ENCODE data around the gene VAC14.
A peak's percentile ranks its signal among the peaks of the same experiment; 100 is the strongest.
"Not testable (repeated sequence)": the region's sequence is repeated elsewhere in the genome, so short reads cannot be mapped to it uniquely, and the experiment has no call there.

VAC14 gene

GRCh38 chr16:70658921-70659320, 142.0 kb downstream of the VAC14 start:
- no peak for DNase-seq

- no peak for DNase-seq
These were observed 143.0 kb downstream of the VAC14 start for GRCh38 chr16:70657956-70658355.

GRCh38 chr16:70656712-70657263, 144.2 kb downstream of the VAC14 start:
- DNase-seq, result no peak

DNA sequence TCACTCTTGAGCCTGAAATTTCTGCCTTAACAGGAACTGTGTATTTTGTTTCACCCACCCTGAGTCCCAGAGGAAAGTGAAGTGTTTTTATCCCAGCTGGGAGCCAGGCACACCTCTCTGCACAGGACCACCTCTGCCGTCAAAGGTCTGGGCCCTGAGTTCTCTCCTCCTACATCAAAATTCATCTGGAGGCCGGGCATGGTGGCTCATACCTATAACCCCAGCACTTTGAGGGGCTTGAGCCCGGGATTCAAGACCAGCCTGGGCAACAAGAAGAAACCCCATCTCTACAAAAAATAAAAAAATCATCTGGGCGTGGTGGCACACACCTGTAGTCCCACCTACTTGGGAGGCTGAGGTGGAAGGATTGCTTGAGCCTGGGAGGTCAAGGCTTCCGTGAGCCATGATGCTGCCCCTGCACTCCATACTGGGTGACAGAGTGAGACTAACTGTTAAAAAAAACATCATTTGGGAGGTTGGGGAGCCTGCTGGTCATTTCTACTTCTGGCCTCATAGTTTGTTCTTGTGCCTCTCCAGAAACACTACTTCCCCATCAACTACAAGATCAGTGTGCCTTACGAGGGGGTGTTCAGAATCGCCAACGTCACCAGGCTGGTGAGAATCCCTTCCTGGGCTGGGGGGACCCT, 144.8 kb downstream of the VAC14 start:
- no peak for DNase-seq

GRCh38 chr16:70653809-70654771, 146.9 kb downstream of the VAC14 start:
- peak; percentile 66 for DNase-seq

- DNase-seq, result no peak
These were observed 147.6 kb downstream of the VAC14 start for GRCh38 chr16:70653406-70653805.

DNA sequence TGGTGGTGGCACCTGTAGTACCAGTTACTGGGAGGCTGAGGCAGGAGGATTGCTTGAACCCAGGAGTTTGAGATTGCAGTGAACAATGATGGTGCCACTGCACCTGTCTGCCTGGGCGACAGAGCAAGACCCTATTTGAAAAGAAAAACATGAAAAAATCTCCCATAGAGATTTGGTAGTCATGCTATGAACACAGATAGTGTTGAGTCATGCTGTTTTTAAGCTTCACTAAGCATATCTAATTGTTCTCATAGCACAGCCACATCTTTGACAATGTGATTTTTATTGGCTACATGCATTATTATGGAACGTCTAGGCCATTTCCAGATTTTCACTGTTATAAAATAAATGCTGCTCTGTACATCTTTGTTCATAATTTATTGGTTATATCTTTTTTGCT, 148.6 kb downstream of the VAC14 start:
- no peak for DNase-seq

GRCh38 chr16:70651524-70651923, 149.4 kb downstream of the VAC14 start:
- DNase-seq, result peak; percentile 30

GRCh38 chr16:70650216-70650615, 150.7 kb downstream of the VAC14 start:
- DNase-seq, result no peak

DNA sequence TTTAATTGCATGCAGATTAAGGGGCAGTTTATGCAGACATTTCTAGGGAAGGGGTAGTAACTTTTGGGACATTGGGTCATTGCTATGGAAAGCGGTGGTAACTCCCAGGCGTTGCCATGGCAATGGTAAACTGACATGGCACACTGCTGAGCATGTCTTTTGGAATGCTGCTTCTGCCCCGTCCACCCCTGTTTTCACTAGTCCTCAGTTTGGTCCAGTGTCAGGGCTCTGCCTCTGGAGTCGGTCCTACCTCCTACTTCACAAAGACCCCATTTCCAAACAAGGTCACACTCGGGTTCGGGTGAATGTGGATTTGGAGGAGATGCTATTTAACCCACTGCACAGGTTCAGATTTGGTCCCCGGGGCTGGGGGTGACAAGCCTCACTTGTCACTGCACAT, 151.7 kb downstream of the VAC14 start:
- no peak for DNase-seq

GRCh38 chr16:70648606-70649005, 152.4 kb downstream of the VAC14 start:
- DNase-seq, result no peak

GRCh38 chr16:70647441-70648359, 153.3 kb downstream of the VAC14 start:
- DNase-seq, result no peak

DNA sequence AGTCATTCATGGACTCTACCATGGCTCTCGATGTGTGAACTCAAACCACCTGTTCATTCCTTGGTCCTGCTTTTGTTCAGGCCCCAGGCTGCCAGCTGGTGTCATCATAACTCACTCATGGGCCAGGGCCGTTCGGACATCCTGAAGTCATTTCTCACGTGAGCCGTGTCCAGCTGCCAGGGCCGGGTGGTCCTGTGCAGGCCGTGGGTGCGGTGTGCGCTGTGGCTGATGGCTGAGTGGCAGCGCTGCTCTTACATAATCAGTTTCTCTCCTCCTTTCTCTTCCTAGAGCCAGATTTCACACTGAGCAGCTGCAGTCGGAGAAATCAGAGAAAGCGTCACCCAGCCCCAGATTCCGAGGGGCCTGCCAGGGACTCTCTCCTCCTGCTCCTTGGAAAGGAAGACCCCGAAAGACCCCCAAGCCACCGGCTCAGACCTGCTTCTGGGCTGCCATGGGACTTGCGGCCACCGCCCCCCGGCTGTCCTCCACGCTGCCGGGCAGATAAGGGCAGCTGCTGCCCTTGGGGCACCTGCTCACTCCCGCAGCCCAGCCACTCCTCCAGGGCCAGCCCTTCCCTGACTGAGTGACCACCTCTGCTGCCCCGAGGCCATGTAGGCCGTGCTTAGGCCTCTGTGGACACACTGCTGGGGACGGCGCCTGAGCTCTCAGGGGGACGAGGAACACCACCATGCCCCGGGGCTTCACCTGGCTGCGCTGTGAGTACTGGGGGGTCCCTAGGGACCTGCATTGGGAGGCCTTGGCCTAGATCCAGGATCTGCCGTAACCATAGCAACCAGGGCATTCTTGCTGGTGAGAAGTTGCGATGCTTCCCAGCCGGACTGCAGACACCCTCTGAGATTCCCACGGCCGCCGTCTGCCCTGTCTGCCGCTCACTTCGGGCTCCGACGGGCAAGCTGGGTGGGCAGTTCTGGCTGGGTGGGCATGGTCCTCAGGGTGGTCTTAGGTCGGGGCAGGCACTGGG, 154.4 kb downstream of the VAC14 start, which contains the start of gene IL34:
Gene IL34, plus strand, starts transcription at position 300 of the 982 bp plus-strand sequence. Its CDS starts 389 bp downstream, at position 689.
- DNase-seq, result no peak

DNA sequence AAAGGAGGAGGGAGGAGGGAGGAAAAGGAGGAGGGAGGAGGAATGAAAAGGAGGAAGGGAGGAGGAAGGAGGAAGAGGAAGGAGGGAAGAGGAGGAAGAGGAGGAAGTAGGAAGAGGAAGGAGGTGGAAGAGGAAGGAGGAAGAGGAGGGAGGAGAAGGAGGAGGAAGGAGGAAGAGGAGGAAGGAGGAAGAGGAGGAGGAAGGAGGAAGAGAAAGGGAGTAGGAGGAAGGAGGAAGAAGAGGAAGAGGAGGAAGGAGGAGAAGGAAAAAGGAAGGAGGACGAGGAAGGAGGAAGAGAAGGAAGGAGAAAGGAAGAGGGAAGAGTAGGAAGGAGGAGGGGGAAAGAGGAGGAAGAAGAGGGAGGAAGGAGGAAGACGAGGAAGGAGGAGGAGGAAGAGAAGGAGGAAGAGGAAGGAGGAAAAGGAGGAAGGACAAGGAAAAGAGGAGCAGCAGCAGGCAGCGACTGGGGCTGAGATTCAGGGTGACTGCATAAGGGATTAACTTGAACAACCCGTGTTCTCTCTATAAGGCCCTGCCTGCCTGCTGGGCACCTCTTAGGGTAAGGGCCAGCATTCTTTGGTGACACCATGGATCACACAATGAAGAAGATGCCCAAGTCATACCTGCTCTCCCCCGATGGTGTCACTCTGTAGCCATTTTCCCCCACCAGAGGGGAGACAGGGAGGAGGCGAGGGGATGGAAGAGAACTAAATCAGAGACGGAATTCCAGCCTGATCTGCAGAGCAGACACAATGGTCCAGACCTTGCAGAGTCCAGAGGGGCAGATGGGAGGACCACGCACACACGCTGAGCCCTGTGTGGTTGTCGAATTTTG, 156.0 kb downstream of the VAC14 start:
- no peak for DNase-seq

DNA sequence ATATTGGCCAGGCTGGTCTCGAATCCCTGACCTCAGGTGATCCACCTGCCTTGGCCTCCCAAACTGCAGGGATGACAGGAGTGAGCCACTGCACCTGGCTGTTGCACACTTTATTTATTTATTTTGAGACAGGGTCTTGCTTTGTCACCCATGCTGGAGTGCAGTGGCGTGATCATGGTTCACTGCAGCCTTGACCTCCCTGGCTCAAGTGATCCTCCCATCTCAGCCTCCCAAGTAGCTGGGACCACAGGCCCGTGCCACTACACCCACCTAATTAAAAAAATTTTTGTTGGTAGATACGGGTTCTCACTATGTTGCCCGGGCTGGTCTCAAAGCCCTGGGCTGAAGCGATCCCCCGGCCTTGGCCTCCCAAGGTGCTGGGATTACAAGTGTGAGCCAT, 157.7 kb downstream of the VAC14 start:
- not testable (repeated sequence) for DNase-seq

DNA sequence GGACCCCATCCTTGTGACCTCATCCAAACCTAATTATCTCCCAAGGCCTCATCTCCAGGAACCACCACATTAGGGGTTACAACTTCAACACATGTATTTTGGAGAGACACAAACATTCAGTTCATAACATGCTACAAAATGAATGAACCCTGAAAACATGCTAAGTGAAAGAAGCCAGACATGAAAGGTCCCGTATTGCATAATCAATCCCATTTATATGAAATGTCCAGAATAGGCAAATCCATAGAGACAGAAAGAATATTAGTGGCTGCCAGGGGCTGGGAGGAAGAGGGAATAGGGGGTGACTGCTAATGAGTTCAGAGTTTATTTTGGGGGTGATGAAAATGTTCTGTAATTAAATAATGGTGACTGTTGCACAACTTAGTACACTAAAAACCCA, 158.3 kb downstream of the VAC14 start:
- no peak for DNase-seq

DNA sequence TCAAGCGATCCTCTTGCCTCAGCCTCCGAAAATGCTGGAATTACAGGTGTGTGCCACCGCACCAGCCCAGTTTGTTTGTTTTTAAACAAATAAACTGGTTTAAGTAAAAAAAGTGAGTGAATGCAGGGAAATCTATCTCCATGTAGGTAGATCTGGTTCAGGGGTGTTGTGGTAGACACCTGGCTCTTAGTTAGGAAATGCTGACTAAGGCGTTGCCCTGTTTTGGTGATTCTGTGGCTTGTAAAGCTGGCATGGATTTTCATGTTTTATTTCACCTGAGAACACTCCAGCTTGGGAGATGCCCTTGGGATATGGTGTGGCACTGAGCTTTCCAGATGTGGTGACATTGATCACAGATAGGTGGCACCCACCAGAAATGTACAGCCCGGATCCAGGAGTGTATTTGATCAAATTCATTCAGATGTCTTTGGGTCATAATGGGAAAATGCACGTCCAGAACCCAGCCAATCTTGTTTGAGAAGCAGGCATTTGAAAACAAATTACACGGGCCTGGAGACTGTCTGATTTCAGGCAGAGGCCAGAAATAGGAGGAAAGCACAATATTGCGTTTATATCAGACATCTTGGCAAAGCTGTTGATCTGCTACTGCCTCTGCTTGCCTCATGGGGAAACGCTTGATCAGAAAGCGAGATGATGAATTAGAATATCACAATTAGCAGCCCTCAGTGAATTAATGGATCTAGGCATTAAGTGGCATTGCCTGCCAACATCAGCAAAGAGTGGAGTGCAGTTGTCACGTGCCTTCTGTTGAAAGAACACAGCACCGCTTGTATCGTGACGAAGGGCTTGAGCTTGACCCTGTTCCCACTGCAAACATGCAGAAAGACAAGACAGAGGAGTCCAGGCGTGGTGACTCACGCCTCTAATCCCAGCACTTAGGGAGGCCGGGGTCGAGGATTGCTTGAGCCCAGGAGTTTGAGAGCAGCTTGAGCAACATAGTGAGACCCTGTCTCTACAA, 161.9 kb downstream of the VAC14 start:
- peak; percentile 81 for DNase-seq

All from HCEC 1CT (cell line).